ENCODE data around the gene TMEM8B. TPM values are rescaled to one million over a fixed set of nuclear protein-coding genes. Genes with fewer than 3 reads are reported as not detected.

TMEM8B gene
- total RNA-seq, 1 experiment from 2014 or later, result 6.4 TPM

DNA sequence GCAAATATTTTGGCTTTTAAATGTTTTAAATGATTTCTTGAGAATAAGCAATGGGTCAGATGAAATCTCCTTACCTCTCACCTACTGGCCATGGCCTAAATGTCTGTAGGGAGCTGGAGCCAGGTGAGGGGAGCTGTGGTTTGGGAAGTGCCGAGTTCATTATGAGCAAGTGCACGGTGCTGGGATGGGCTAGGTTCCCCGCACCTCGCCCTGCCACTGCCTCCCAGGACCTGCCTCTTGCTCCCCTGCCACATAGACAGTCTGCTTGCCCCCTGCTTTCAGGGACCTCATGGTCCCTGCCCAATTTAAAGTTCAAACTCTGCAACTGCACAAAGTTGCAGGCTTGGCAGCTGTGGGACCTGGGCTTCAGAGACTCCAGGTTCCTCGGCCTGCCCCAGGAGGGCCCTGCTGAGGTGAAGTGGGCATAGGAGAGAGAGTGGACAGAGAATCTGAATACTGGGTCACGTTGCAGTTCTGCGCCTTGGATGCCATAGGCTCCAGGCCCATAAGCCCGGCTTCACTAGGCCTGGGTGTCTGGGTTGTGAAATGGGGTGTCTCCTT lies 35.7 kb downstream of the TMEM8B start:
- H3K79me2 ChIP-seq (ENCODE audit: low read depth), result no peaks in the 10 kb centered on the region
- CTCF ChIA-PET, result no interaction called here
- H3K4me2 ChIP-seq, result no peak overlapping the region
- H2AFZ ChIP-seq, result no peak overlapping the region
- no peak for DNase-seq
- intact Hi-C loops (cut with micrococcal nuclease; ENCODE audit: unreplicated experiment), result no loop called here
- no peak for TF ChIP-seq EZH2 (IDR thresholded peaks at IDR 0.05; ENCODE audit: low read depth)
- TF ChIP-seq, protein P1, sequence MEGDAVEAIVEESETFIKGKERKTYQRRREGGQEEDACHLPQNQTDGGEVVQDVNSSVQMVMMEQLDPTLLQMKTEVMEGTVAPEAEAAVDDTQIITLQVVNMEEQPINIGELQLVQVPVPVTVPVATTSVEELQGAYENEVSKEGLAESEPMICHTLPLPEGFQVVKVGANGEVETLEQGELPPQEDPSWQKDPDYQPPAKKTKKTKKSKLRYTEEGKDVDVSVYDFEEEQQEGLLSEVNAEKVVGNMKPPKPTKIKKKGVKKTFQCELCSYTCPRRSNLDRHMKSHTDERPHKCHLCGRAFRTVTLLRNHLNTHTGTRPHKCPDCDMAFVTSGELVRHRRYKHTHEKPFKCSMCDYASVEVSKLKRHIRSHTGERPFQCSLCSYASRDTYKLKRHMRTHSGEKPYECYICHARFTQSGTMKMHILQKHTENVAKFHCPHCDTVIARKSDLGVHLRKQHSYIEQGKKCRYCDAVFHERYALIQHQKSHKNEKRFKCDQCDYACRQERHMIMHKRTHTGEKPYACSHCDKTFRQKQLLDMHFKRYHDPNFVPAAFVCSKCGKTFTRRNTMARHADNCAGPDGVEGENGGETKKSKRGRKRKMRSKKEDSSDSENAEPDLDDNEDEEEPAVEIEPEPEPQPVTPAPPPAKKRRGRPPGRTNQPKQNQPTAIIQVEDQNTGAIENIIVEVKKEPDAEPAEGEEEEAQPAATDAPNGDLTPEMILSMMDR (conservative IDR thresholded peaks at IDR 0.05), result no peak
- no peaks in the 10 kb centered on the region for H4K20me1 ChIP-seq (ENCODE audit: insufficient read depth)
- no peaks in the 10 kb centered on the region for H3K4me1 ChIP-seq (replicated peaks; ENCODE audit: insufficient read depth)
- no peak overlapping the region for H3K27ac ChIP-seq
- H3K36me3 ChIP-seq (ENCODE audit: low read depth), result no peaks in the 10 kb centered on the region
- H3K9me2 ChIP-seq (ENCODE audit: insufficient read depth), result no peaks in the 10 kb centered on the region
- no TSS peak for BruUV-seq (replicated peaks)
- H3K9me3 ChIP-seq (ENCODE audit: insufficient read depth, low read depth), result no peaks in the 10 kb centered on the region
- H3K4me3 ChIP-seq, result no peak overlapping the region
- no peaks in the 10 kb centered on the region for H3F3A ChIP-seq (ENCODE audit: insufficient read depth, low read depth)
- POLR2A ChIA-PET (ENCODE audit: unreplicated experiment), result no interaction called here
- 0 out of 2 replicates have a peak, but pooled peaks cover 7% of the 10 kb centered on the region for H3K27me3 ChIP-seq (ENCODE audit: insufficient read depth, low read depth)

DNA sequence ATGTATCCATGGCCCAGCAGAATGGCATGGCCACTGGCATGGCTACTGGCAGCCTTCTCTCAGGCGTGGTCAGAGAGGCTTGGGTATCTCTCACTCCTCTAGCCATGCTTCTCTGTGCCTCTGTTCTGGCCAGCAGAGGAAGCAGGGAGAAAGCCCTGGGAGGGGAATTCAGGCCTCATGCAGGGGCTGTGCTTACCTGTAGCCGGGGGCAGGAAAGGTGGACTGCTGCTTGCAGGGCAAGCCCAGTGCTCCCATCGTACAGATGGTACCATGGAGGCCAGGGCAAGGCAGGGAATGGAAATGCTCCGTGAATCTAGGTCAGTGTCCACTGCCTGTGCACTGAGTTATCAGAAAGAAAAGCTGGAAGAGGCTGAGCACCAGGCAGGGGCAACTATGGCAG lies 38.5 kb downstream of the TMEM8B start:
- Histone ChIP-seq H4K20me1 (ENCODE audit: insufficient read depth) (no peaks in the 10 kb centered on the region), H3K4me1 (replicated peaks; ENCODE audit: insufficient read depth) (peaks cover 5% of the 10 kb centered on the region; the same call in 1 of the 2 replicates), H3K4me2 (no peak overlapping the region), H3K9me3 (ENCODE audit: insufficient read depth, low read depth) (no peaks in the 10 kb centered on the region), H3F3A (ENCODE audit: insufficient read depth, low read depth) (no peaks in the 10 kb centered on the region), H2AFZ (no peak overlapping the region), H3K4me3 (no peak overlapping the region), H3K36me3 (ENCODE audit: low read depth) (no peaks in the 10 kb centered on the region), H3K79me2 (ENCODE audit: low read depth) (no peaks in the 10 kb centered on the region), H3K9me2 (ENCODE audit: insufficient read depth) (no peaks in the 10 kb centered on the region), H3K27ac (no peak overlapping the region), H3K27me3 (ENCODE audit: insufficient read depth, low read depth) (no peaks in the 10 kb centered on the region)
- POLR2A ChIA-PET (ENCODE audit: unreplicated experiment), result no interaction called here
- no TSS peak for BruUV-seq (replicated peaks)
- no peak for TF ChIP-seq EZH2 (IDR thresholded peaks at IDR 0.05; ENCODE audit: low read depth)
- TF ChIP-seq, protein P1 (conservative IDR thresholded peaks at IDR 0.05), result no peak
- CTCF ChIA-PET, result no interaction called here
- intact Hi-C loops (cut with micrococcal nuclease; ENCODE audit: unreplicated experiment), result no loop called here
- DNase-seq, result no peak

DNA sequence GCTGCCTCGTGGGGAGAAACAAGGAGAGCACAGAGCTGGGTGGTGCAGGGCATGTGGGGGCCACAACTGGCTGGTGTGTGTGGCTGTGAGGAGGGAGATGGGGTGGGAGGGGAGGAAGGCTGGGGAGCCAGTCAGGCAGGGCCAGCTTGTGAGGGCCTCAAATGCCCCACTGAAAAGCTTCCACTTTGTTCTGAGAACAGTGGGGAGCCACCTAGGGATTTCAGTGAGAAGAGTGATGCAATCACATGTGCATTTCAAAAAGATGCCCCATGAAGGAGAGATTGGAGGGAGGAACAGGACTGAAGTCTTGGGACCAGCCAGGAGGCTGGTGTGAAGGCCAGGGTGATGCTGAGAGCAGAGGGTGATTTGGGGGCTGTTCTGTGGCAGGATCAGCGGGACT lies 39.9 kb downstream of the TMEM8B start:
- no TSS peak for BruUV-seq (replicated peaks)
- no peak for DNase-seq
- no peaks in the 10 kb centered on the region for H3K36me3 ChIP-seq (ENCODE audit: low read depth)
- H2AFZ ChIP-seq, result no peak overlapping the region
- intact Hi-C loops (cut with micrococcal nuclease; ENCODE audit: unreplicated experiment), result no loop called here
- ChIA-PET POLR2A (ENCODE audit: unreplicated experiment) (no interaction called here), CTCF (no interaction called here)
- H4K20me1 ChIP-seq (ENCODE audit: insufficient read depth), result no peaks in the 10 kb centered on the region
- H3K27me3 ChIP-seq (ENCODE audit: insufficient read depth, low read depth), result no peaks in the 10 kb centered on the region
- H3K27ac ChIP-seq, result no peak overlapping the region
- no peaks in the 10 kb centered on the region for H3F3A ChIP-seq (ENCODE audit: insufficient read depth, low read depth)
- H3K79me2 ChIP-seq (ENCODE audit: low read depth), result no peaks in the 10 kb centered on the region
- H3K9me3 ChIP-seq (ENCODE audit: insufficient read depth, low read depth), result no peaks in the 10 kb centered on the region
- no peak for TF ChIP-seq EZH2 (IDR thresholded peaks at IDR 0.05; ENCODE audit: low read depth)
- no peaks in the 10 kb centered on the region for H3K9me2 ChIP-seq (ENCODE audit: insufficient read depth)
- H3K4me1 ChIP-seq (replicated peaks; ENCODE audit: insufficient read depth), result peaks cover 5% of the 10 kb centered on the region; the same call in 1 of the 2 replicates
- no peak overlapping the region for H3K4me3 ChIP-seq
- H3K4me2 ChIP-seq, result no peak overlapping the region
